K562 (cell line): ENCODE results near the gene PSMA7. TPM values are rescaled to one million over a fixed set of nuclear protein-coding genes. Genes with fewer than 3 reads are reported as not detected.

Source experiments
- ATF3 ChIP-seq, 2 experiments: fragments of 450-650 bp in 1 of 2; sonication (generic) in 1 of 2; formaldehyde crosslinking in 1 of 2; IDR thresholded peaks in 1 of 2; conservative IDR thresholded peaks in 1 of 2; 2 replicates each; pipeline versions ENCODE4 v1.6.1 to v1.8.1; 2016 to 2023; ENCODE audit warnings: mild to moderate bottlenecking in 2 of 2, moderate library complexity in 2 of 2, inconsistent platforms in 1 of 2, missing genetic modification reagents in 1 of 2
- BRD4 ChIP-seq: fragments of 200-600 bp; sonication (generic); IDR thresholded peaks from 2 replicates; pipeline ENCODE4 v1.6.1; 2017; ENCODE audit warnings: inconsistent platforms
- CSDE1 ChIP-seq, 2 experiments: fragments of 450-650 bp; IDR thresholded peaks; 2 replicates each; pipeline ENCODE4 v1.6.1; 2016; ENCODE audit warnings: mild to moderate bottlenecking in 1 of 2
- E2F1 ChIP-seq: sonication (generic); formaldehyde crosslinking; IDR thresholded peaks from 2 replicates; pipeline ENCODE4 v1.8.1; 2023; ENCODE audit warnings: mild to moderate bottlenecking, missing genetic modification reagents, moderate library complexity
- FOXJ2 ChIP-seq: fragments of 200-800 bp; sonication (Bioruptor generic); IDR thresholded peaks from 2 replicates; pipeline ENCODE4 v1.6.1; 2016; ENCODE audit warnings: missing genetic modification characterization, missing compliant biosample characterization
- HDAC1 ChIP-seq, 2 experiments: fragments of 450-650 bp; IDR thresholded peaks; 2 replicates each; pipeline ENCODE4 v1.6.1; 2016 to 2017; ENCODE audit warnings: inconsistent platforms in 1 of 2, mild to moderate bottlenecking in 1 of 2, moderate library complexity in 1 of 2
- LEF1 ChIP-seq: fragments of 450-650 bp; IDR thresholded peaks from 2 replicates; pipeline ENCODE4 v1.6.1; 2016; ENCODE audit warnings: mild to moderate bottlenecking
- MCM2 ChIP-seq: fragments of 450-650 bp; IDR thresholded peaks from 2 replicates; pipeline ENCODE4 v1.6.1; 2017; ENCODE audit warnings: low read depth, mild to moderate bottlenecking
- MECOM ChIP-seq: fragments of 250-450 bp; sonication (Bioruptor Pico); IDR thresholded peaks from 2 replicates; pipeline ENCODE4 v1.8.0; 2022; ENCODE audit warnings: inconsistent platforms
- NCOA2 ChIP-seq, 2 experiments: fragments of 450-650 bp; IDR thresholded peaks; 2 replicates each; pipeline ENCODE4 v1.6.1; 2018; ENCODE audit warnings: mild to moderate bottlenecking in 2 of 2, moderate library complexity in 1 of 2; ENCODE audit not compliant: partially characterized antibody in 2 of 2
- PHB2 ChIP-seq: fragments of 450-650 bp; IDR thresholded peaks from 2 replicates; pipeline ENCODE4 v1.6.1; 2017; ENCODE audit warnings: low read depth
- POLR3G ChIP-seq: IDR thresholded peaks from 2 replicates; pipeline ENCODE4 v1.6.1; 2011; ENCODE audit not compliant: insufficient read length, insufficient replicate concordance; ENCODE audit errors: extremely low read depth
- RBFOX2 ChIP-seq: fragments of 200-400 bp; formaldehyde crosslinking; IDR thresholded peaks from 2 replicates; pipeline ENCODE4 v1.6.1; 2017; ENCODE audit warnings: low read depth, mild to moderate bottlenecking, low read length, moderate library complexity
- SAP30 ChIP-seq: fragments of 200-600 bp; sonication (generic); IDR thresholded peaks from 2 replicates; pipeline ENCODE4 v1.6.1; 2012; ENCODE audit warnings: borderline replicate concordance, low read depth, mild to moderate bottlenecking, moderate library complexity, low read length, control low read depth, inconsistent platforms; ENCODE audit not compliant: insufficient read depth, poor library complexity, severe bottlenecking
- SIN3B ChIP-seq: fragments of 450-650 bp; IDR thresholded peaks from 2 replicates; pipeline ENCODE4 v1.6.1; 2017; ENCODE audit warnings: low read depth, mild to moderate bottlenecking, moderate library complexity
- SPI1 ChIP-seq: IDR thresholded peaks from 2 replicates; pipeline ENCODE4 v1.6.1; 2011; ENCODE audit warnings: low read depth, low read length, control low read depth, borderline replicate concordance
- TEAD2 ChIP-seq: fragments of 450-650 bp; IDR thresholded peaks from 2 replicates; pipeline ENCODE4 v1.6.1; 2016; ENCODE audit warnings: missing genetic modification characterization, control low read depth, missing compliant biosample characterization
- XRCC3 ChIP-seq: fragments of 450-650 bp; IDR thresholded peaks from 2 replicates; pipeline ENCODE4 v1.6.1; 2017; ENCODE audit warnings: mild to moderate bottlenecking, moderate library complexity
- ZFX ChIP-seq: sonication (generic); formaldehyde crosslinking; IDR thresholded peaks from 2 replicates; pipeline ENCODE4 v1.8.0; 2022; ENCODE audit warnings: mild to moderate bottlenecking, missing genetic modification reagents, moderate library complexity
- ZKSCAN3 ChIP-seq: fragments of 250-450 bp; sonication (Bioruptor Pico); IDR thresholded peaks from 2 replicates; pipeline ENCODE4 v1.4.0; 2020
- ZNF316 ChIP-seq: fragments of 450-650 bp; IDR thresholded peaks from 2 replicates; pipeline ENCODE4 v1.6.1; 2016
- ZNF395 ChIP-seq: fragments of 200-800 bp; sonication (Bioruptor generic); IDR thresholded peaks from 2 replicates; pipeline ENCODE4 v1.6.1; 2017; ENCODE audit warnings: missing genetic modification characterization, missing compliant biosample characterization
- ZNF778 ChIP-seq: fragments of 450-650 bp; formaldehyde crosslinking; IDR thresholded peaks from 2 replicates; pipeline ENCODE4 v1.4.0; 2020; ENCODE audit warnings: mild to moderate bottlenecking, moderate library complexity
- polyA plus RNA-seq, 8 experiments: library from polyadenylated mRNA; depleted of rRNA in 4 of 8; stranded (reverse) in 5 of 8; unstranded in 3 of 8; fragments of >200 nt; fragmentation: Nextera tagmentation in 2 of 8; fragmentation: Illumina TruSeq in 1 of 8; extraction: Ambion mirVana in 2 of 8; extraction: Trizol in 1 of 8; gene quantifications; 2 replicates each; pipeline versions ENCODE4 v1.2.1 to v1.2.3, GENCODE V29; 2011 to 2014; ENCODE audit warnings: inconsistent platforms in 1 of 8, missing spikeins in 1 of 8
- total RNA-seq, 7 experiments: library from RNA; depleted of rRNA in 6 of 7; stranded (reverse); fragments of >200 nt in 6 of 7; fragmentation: Illumina TruSeq in 2 of 7; extraction: Trizol in 2 of 7; gene quantifications; 2 replicates each; pipeline versions ENCODE4 v1.2.1 to v1.2.3, GENCODE V29; 2011 to 2021; ENCODE audit warnings: low replicate concordance in 1 of 7
- TF ChIP-seq, protein P1 (sequence below), 2 experiments: fragments of 450-650 bp in 1 of 2; sonication (generic) in 1 of 2; formaldehyde crosslinking; conservative IDR thresholded peaks; 2 replicates each; pipeline versions ENCODE4 v1.4.0 to v1.8.1; 2020 to 2022; ENCODE audit warnings: mild to moderate bottlenecking in 1 of 2, missing genetic modification reagents in 1 of 2
- TF ChIP-seq, protein P2 (sequence below): sonication (generic); formaldehyde crosslinking; IDR thresholded peaks from 2 replicates; pipeline ENCODE4 v1.9.0; 2022; ENCODE audit warnings: mild to moderate bottlenecking, missing genetic modification reagents

PSMA7 gene
- total and polyA plus RNA-seq, 9 of the 15 experiments (the other 6 are each of a cell fraction or from before 2014, with no cell fraction given), result 257 to 510 (median 393) TPM

GRCh38 chr20:62146019-62146755 is 3.0 kb upstream of the PSMA7 start (continued):
- TF ChIP-seq ATF3 (IDR thresholded peaks at IDR 0.05), result 0 out of 2 replicates have a peak, but pooled peaks have one; percentile 19
- no peak for TF ChIP-seq ATF3 (CRISPR knock-in tag; conservative IDR thresholded peaks at IDR 0.05)
- TF ChIP-seq, protein P1, sequence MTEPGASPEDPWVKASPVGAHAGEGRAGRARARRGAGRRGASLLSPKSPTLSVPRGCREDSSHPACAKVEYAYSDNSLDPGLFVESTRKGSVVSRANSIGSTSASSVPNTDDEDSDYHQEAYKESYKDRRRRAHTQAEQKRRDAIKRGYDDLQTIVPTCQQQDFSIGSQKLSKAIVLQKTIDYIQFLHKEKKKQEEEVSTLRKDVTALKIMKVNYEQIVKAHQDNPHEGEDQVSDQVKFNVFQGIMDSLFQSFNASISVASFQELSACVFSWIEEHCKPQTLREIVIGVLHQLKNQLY (CRISPR knock-in tag; conservative IDR thresholded peaks at IDR 0.05), result peak in 1 of 2 experiments; percentile 84; a peak in 1 of 4 replicates
- no peak for TF ChIP-seq NCOA2 (IDR thresholded peaks at IDR 0.05; ENCODE audit: partially characterized antibody in 2 of 2)
- TF ChIP-seq TEAD2 (tag), result no peak
- TF ChIP-seq SPI1, result no peak
- TF ChIP-seq BRD4, result no peak
- peak; percentile 86 for TF ChIP-seq ZNF395
- no peak for TF ChIP-seq CSDE1 (IDR thresholded peaks at IDR 0.05)
- no peak for TF ChIP-seq RBFOX2
- no peak for TF ChIP-seq SIN3B
- TF ChIP-seq POLR3G, result no peak
- TF ChIP-seq PHB2, result no peak
- peak in 1 of 2 experiments; percentile 91; a peak in 2 of 4 replicates for TF ChIP-seq HDAC1 (IDR thresholded peaks at IDR 0.05)
- TF ChIP-seq, protein P2, sequence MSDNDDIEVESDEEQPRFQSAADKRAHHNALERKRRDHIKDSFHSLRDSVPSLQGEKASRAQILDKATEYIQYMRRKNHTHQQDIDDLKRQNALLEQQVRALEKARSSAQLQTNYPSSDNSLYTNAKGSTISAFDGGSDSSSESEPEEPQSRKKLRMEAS (CRISPR knock-in tag), result peak; percentile 98
- peak; percentile 43 for TF ChIP-seq SAP30
- TF ChIP-seq ZNF316, result no peak
- no peak for TF ChIP-seq ZNF778 (CRISPR knock-in tag)
- TF ChIP-seq MECOM (CRISPR knock-in tag), result peak; percentile 86
- no peak for TF ChIP-seq E2F1
- TF ChIP-seq MCM2, result no peak
- no peak for TF ChIP-seq XRCC3
- TF ChIP-seq ZKSCAN3 (CRISPR knock-in tag), result no peak
- 0 out of 2 replicates have a peak, but pooled peaks have one; percentile 69 for TF ChIP-seq FOXJ2 (tag)
- peak; percentile 81 for TF ChIP-seq ZFX
- TF ChIP-seq LEF1, result peak; percentile 90
